ENCODE data around the gene TRNAU1AP.

DNA sequence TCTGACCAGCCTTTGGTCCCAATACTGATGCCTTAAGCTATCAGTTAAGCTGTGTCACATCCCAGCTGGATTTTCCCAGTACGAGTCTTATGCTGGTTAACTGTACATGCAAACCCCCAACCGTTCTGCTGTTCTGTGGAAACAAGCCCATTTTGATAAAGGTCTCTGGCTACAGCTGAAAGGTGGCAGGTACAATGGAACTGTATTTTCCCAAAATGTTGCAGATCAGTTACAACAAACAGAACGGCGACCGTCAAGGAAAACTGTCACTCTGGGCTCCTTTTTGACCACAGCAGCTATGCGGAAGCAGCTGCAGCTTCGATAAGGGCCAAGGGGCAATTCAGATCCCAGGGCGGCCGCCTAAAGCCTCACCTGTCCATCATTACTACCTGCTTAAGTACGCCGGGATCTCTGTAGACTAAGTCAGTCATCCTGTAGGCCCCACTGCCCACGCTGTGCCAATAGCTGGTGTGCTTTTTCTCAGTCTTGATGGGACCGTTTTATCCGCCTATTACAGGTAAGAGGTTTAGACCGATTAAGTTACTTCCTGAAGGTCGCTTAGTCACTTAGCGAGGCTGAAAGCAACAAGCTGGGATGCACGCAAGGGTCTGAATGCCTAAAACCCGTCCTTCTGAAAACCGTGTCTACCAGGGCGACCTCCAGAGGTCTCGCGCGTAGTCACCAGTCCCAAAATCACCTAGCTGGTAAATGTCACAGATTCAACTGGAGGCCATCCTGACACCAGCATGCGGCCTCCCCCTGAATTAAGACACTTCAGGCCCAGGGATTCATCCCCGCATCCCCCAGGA, 28.0 kb downstream of the TRNAU1AP start:
- TF ChIP-seq CTCF (IDR thresholded peaks at IDR 0.05 in 4 of 5, conservative IDR thresholded peaks at IDR 0.05 in 1 of 5) (no peak), POLR2A (IDR thresholded peaks at IDR 0.05) (no peak)

Data from gastrocnemius medialis (tissue), 4 donors.